Fibroblast of lung (primary cell): ENCODE data around the gene DDX6.

Experiments
- CTCF ChIP-seq, 2 donors: IDR thresholded peaks in 1 of 2; conservative IDR thresholded peaks in 1 of 2; 1 replicate in 1 of 2; 2 replicates in 1 of 2; pipeline ENCODE4 v1.5.1; 2011 to 2012; ENCODE audit warnings: low read length in 2 of 2, control low read depth in 1 of 2, inconsistent platforms in 1 of 2, low read depth in 1 of 2, mild to moderate bottlenecking in 1 of 2
- EZH2 ChIP-seq: IDR thresholded peaks from 2 replicates; pipeline ENCODE4 v1.5.1; 2012; ENCODE audit warnings: low read length, control low read depth, mild to moderate bottlenecking; ENCODE audit errors: missing control alignments

GRCh38 chr11:118715837-118716260 is 75.1 kb downstream of the DDX6 start:
- TF ChIP-seq CTCF (conservative IDR thresholded peaks at IDR 0.05 in 1 of 2, IDR thresholded peaks at IDR 0.05 in 1 of 2; ENCODE audit: low read depth in 1 of 2, low read length in 2 of 2) (no peak), EZH2 (no peak)
